Cardiac muscle cell (in vitro differentiated cells and primary cell): ENCODE data around the gene ALG12. TPM values are rescaled to one million over a fixed set of nuclear protein-coding genes. Genes with fewer than 3 reads are reported as not detected.

ENCODE experiments used
- DNase-seq, 2 donors: peaks; one replicate each; pipeline versions ENCODE4 v3.0.0 to v3.0.0-alpha.2; 2010 to 2017; ENCODE audit warnings: low read depth in 1 of 2, low spot score in 1 of 2
- H3K27ac ChIP-seq: fragments of 200-600 bp; sonication (generic); 2 replicates; pipeline ENCODE4 v1.5.1; 2016
- H3K27me3 ChIP-seq: fragments of 200-600 bp; sonication (generic); 2 replicates; pipeline ENCODE4 v1.6.0; 2016; ENCODE audit warnings: control low read depth
- H3K36me3 ChIP-seq: fragments of 200-600 bp; sonication (generic); 2 replicates; pipeline ENCODE4 v1.5.1; 2016; ENCODE audit warnings: control low read depth
- H3K4me1 ChIP-seq: fragments of 200-600 bp; sonication (generic); 2 replicates; pipeline ENCODE4 v1.8.1; 2017; ENCODE audit warnings: low read depth, mild to moderate bottlenecking, mixed run types
- H3K4me3 ChIP-seq: fragments of 200-600 bp; sonication (generic); 2 replicates; pipeline ENCODE4 v1.5.1; 2016; ENCODE audit warnings: mild to moderate bottlenecking
- H3K9me3 ChIP-seq: fragments of 200-600 bp; sonication (generic); 2 replicates; pipeline ENCODE4 v1.5.1; 2017; ENCODE audit warnings: low read depth, mild to moderate bottlenecking, control low read depth
- polyA plus RNA-seq: library from polyadenylated mRNA; unstranded; fragments of >200 nt; fragmentation: Nextera tagmentation; extraction: Ambion mirVana; gene quantifications from 2 replicates; pipeline ENCODE4 v1.2.1, GENCODE V29; 2016
- total RNA-seq: library from RNA; depleted of rRNA; stranded (reverse); fragments of >200 nt; gene quantifications from 2 replicates; pipeline ENCODE4 v1.2.3, GENCODE V29; 2016
- TF ChIP-seq, protein P1 (sequence below): IDR thresholded peaks from 2 replicates; pipeline ENCODE4 v1.5.1; 2012; ENCODE audit warnings: low read depth, mild to moderate bottlenecking, low read length

ALG12 gene
- total and polyA plus RNA-seq, 2 experiments from 2014 or later, result 10.5 to 38.0 TPM

DNA sequence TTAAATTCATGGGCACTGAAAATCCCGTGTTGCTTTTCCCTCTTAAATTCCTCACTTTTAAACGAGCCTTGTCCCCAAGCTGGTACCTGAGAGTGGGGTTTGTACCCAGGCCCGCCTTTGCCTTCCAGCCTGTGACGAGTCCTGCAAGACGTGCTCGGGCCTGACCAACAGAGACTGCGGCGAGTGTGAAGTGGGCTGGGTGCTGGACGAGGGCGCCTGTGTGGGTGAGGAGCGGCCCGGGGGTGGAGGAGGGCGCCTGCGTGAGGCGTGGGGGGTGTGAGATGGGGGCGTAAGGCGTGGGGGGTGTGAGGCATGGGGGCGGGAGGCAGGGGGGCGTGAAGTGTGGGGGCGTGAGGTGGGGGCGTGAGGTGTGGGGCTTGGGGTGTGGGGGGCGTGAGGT is 4.2 kb upstream of the ALG12 start:
- no peaks in the 10 kb centered on the region for H3K36me3 ChIP-seq
- no peaks in the 10 kb centered on the region for H3K27me3 ChIP-seq
- H3K4me1 ChIP-seq, result peaks cover 6% of the 10 kb centered on the region
- TF ChIP-seq, protein P1, sequence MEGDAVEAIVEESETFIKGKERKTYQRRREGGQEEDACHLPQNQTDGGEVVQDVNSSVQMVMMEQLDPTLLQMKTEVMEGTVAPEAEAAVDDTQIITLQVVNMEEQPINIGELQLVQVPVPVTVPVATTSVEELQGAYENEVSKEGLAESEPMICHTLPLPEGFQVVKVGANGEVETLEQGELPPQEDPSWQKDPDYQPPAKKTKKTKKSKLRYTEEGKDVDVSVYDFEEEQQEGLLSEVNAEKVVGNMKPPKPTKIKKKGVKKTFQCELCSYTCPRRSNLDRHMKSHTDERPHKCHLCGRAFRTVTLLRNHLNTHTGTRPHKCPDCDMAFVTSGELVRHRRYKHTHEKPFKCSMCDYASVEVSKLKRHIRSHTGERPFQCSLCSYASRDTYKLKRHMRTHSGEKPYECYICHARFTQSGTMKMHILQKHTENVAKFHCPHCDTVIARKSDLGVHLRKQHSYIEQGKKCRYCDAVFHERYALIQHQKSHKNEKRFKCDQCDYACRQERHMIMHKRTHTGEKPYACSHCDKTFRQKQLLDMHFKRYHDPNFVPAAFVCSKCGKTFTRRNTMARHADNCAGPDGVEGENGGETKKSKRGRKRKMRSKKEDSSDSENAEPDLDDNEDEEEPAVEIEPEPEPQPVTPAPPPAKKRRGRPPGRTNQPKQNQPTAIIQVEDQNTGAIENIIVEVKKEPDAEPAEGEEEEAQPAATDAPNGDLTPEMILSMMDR, result no peak
- no peak for DNase-seq
- no peaks in the 10 kb centered on the region for H3K9me3 ChIP-seq
- no peak overlapping the region for H3K27ac ChIP-seq
- H3K4me3 ChIP-seq, result no peak overlapping the region

DNA sequence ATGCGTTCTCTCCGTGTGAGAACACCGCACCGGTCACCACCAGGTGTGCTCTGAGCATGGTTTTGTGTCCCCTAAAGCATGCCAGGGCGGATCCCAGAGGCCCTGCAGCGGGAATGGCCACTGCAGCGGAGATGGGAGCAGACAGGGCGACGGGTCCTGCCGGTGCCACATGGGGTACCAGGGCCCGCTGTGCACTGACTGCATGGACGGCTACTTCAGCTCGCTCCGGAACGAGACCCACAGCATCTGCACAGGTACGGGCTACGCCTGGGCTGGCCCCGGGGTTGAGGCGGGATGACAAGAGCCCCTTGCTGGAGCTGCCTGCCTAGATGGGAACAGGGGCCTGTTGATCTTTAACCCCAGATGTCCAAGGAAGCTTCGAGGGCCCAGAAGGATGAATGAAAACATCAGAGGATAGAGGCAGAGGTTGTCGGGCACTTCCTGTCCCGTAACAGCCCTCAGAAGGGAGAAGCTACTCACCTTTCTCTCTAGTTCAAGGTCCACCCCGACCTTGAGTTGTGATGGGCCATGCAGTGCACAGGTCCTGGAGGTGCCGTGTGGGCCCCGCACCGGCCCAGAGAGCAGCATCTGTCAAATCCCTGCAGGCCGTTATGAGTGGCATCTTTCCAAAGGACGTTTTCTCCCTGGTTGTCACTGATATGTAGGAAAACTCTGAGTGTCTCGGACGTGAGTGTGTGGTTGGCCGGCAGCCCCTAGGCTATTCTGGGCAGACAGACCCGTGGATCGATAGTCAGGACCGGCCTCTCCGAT is 3.5 kb upstream of the ALG12 start:
- Histone ChIP-seq H3K4me1 (peaks cover 6% of the 10 kb centered on the region), H3K27ac (no peak overlapping the region), H3K9me3 (no peaks in the 10 kb centered on the region), H3K36me3 (no peaks in the 10 kb centered on the region), H3K27me3 (no peaks in the 10 kb centered on the region), H3K4me3 (no peak overlapping the region)
- TF ChIP-seq, protein P1, result no peak
- no peak for DNase-seq

DNA sequence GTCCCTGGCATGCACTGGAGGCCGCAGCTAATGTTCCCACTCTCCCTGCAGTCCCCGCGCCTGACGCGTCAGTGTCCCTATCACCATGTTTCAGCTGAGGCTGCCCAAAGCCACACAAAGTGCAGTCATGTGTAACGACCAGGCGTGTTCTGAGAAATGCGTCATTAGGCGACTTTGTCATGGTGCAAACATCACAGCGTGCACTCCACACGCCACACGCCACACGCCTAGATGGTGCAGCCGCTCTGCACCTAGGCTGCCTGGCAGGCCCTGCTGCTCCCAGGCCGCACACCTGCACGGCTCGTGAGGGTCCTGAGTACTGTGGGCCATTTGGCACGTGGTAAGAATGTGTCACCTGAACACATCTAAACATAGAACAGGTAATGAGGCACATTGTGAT is 2.6 kb upstream of the ALG12 start:
- TF ChIP-seq, protein P1, result no peak

DNA sequence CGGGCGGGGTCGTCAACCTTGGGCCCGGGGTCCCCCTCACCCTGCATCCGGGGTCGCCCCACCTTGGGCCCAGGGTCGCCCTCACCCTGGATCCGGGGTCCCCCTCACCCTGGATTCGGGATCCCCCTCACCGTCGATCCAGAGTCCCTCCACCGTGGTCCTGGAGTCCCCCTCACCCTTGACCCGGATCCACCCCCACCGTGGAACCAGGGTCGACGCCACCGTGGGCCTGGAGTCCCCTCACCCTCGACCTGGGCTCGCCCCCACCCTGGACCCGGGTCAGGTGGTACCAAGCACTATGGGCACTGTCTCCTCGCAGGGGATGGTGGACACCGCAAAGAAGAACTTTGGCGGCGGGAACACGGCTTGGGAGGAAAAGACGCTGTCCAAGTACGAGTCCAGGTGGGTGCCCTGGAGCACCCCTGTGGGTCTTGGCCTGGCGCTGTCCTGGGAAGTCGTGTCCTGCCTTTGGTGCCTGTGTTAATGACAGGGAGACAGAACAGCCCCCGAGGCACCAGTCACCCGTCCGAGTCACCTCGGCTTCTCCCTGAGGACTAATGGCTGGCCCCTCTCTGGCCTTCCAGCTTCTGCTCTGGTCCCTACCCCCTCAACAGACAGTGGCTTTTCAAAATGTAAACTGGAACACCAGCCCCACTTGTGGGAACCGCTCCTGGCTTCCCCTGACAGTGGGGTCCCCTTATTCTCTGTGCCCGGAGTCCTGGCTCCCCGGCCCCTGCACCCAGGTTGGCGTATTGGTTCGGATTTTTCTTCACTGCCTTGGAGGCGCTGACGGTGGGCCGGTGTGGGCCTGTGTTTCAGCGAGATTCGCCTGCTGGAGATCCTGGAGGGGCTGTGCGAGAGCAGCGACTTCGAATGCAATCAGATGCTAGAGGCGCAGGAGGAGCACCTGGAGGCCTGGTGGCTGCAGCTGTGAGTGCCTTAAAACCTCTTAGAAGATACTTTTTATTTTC is 958 bp upstream of the ALG12 start:
- TF ChIP-seq, protein P1, result no peak
- no peak for DNase-seq

More for the DNA sequence above, 2.6 kb upstream of the ALG12 start:
- no peak overlapping the region for H3K27ac ChIP-seq
- DNase-seq, result no peak
- no peaks in the 10 kb centered on the region for H3K9me3 ChIP-seq
- no peaks in the 10 kb centered on the region for H3K36me3 ChIP-seq
- H3K4me1 ChIP-seq, result peaks cover 6% of the 10 kb centered on the region
- no peaks in the 10 kb centered on the region for H3K27me3 ChIP-seq
- H3K4me3 ChIP-seq, result no peak overlapping the region

DNA sequence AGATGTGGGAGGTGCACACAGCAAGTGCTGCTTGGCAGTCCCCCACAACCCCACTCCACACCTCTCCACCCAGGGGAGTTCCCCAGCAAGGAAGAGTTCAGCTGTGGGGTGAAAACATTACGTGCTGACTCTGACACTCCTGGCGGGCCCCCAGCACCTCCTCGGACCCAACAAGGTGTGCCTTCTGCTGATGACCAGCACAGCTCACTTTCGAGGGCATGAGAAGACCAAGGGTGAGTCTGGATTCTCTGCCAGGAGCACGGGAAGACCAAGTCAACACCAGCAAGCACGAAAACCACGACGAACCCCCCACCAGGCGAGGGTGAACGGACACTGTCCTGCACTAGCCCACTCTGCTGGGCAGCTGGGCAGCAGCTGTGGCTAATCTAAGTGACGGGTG is 1.4 kb downstream of the ALG12 start:
- H3K4me3 ChIP-seq, result no peak overlapping the region
- TF ChIP-seq, protein P1, result no peak

More for the DNA sequence above, 958 bp upstream of the ALG12 start:
- peak overlapping the region; percentile 61 for H3K27ac ChIP-seq
- H3K36me3 ChIP-seq, result no peaks in the 10 kb centered on the region
- H3K27me3 ChIP-seq, result no peaks in the 10 kb centered on the region
- peaks cover 6% of the 10 kb centered on the region for H3K4me1 ChIP-seq
- peak overlapping the region; percentile 74 for H3K4me3 ChIP-seq
- H3K9me3 ChIP-seq, result no peaks in the 10 kb centered on the region

More for the DNA sequence above, 1.4 kb downstream of the ALG12 start:
- H3K27me3 ChIP-seq, result no peaks in the 10 kb centered on the region
- no peaks in the 10 kb centered on the region for H3K9me3 ChIP-seq
- peaks cover 6% of the 10 kb centered on the region for H3K4me1 ChIP-seq
- DNase-seq, result no peak
- H3K27ac ChIP-seq, result no peak overlapping the region
- H3K36me3 ChIP-seq, result peaks cover 4% of the 10 kb centered on the region
